Large intestine (tissue), 3 donors: Measurements from ENCODE around the gene DNAH8. TPM values are rescaled to one million over a fixed set of nuclear protein-coding genes. Genes with fewer than 3 reads are reported as not detected.
A peak's percentile ranks its signal among the peaks of the same experiment; 100 is the strongest.
"Not testable (repeated sequence)": the region's sequence is repeated elsewhere in the genome, so short reads cannot be mapped to it uniquely, and the experiment has no call there.

Experiments used
- DNase-seq, 2 donors: peaks; one replicate each; pipeline versions ENCODE4 v3.0.0 to v3.0.0-alpha.2; 2013
- H3K27ac ChIP-seq: one replicate; pipeline ENCODE4 v1.5.1; 2013; ENCODE audit warnings: low read length
- H3K27me3 ChIP-seq: 2 replicates; pipeline ENCODE4 v1.6.1; 2013; ENCODE audit warnings: low read length; ENCODE audit not compliant: control insufficient read depth, insufficient read depth
- H3K36me3 ChIP-seq: 2 replicates; pipeline ENCODE4 v1.6.1; 2013; ENCODE audit warnings: low read length; ENCODE audit not compliant: control insufficient read depth, insufficient read depth
- H3K4me1 ChIP-seq: one replicate; pipeline ENCODE4 v1.6.1; 2013; ENCODE audit warnings: low read length; ENCODE audit not compliant: control insufficient read depth, insufficient read depth
- H3K4me3 ChIP-seq: one replicate; pipeline ENCODE4 v1.5.1; 2013; ENCODE audit warnings: low read length
- H3K9me3 ChIP-seq: one replicate; pipeline ENCODE4 v1.6.1; 2013; ENCODE audit warnings: mild to moderate bottlenecking, low read depth, low read length, moderate library complexity; ENCODE audit not compliant: control insufficient read depth
- WGBS: methylation state at CpG from one replicate; pipeline ENCODE4 v1.1.5; 2013; ENCODE audit warnings: low lambda C conversion rate; ENCODE audit not compliant: insufficient coverage; 5-methylcytosine and 5-hydroxymethylcytosine counted together
- polyA plus RNA-seq: library from polyadenylated mRNA; unstranded; fragments of 120-200 nt; gene quantifications from one replicate; pipeline ENCODE4 v1.2.1, GENCODE V29; 2013

Gene DNAH8
- polyA plus RNA-seq, 1 donor, result 0.01 TPM

GRCh38 chr6:38684904-38685303 lies 30.2 kb upstream of the DNAH8 start:
- DNase-seq, result no peak
- Histone ChIP-seq H3K9me3 (no peaks in the 10 kb centered on the region), H3K27me3 (no peaks in the 10 kb centered on the region), H3K27ac (no peak overlapping the region), H3K4me3 (no peak overlapping the region), H3K36me3 (peaks cover 10% of the 10 kb centered on the region), H3K4me1 (no peaks in the 10 kb centered on the region)
- 93% methylated on average over 3 of the region's 3 CpGs for WGBS

GRCh38 chr6:38686270-38687042 lies 28.7 kb upstream of the DNAH8 start:
- H3K4me3 ChIP-seq, result no peak overlapping the region
- WGBS, result 94% methylated on average over 2 of the region's 4 CpGs
- no peaks in the 10 kb centered on the region for H3K27me3 ChIP-seq
- H3K36me3 ChIP-seq, result peaks cover 10% of the 10 kb centered on the region
- H3K27ac ChIP-seq, result no peak overlapping the region
- H3K4me1 ChIP-seq, result no peaks in the 10 kb centered on the region
- no peak for DNase-seq
- no peaks in the 10 kb centered on the region for H3K9me3 ChIP-seq

GRCh38 chr6:38687043-38687353 lies 28.1 kb upstream of the DNAH8 start:
- WGBS, result no CpG with 5 or more reads among the region's 2 CpGs
- Histone ChIP-seq H3K27me3 (no peaks in the 10 kb centered on the region), H3K4me1 (no peaks in the 10 kb centered on the region), H3K9me3 (no peaks in the 10 kb centered on the region), H3K36me3 (peaks cover 7% of the 10 kb centered on the region), H3K4me3 (no peak overlapping the region), H3K27ac (no peak overlapping the region)
- DNase-seq, result no peak

GRCh38 chr6:38687549-38687948 lies 27.6 kb upstream of the DNAH8 start:
- H3K4me3 ChIP-seq, result no peak overlapping the region
- peaks cover 7% of the 10 kb centered on the region for H3K36me3 ChIP-seq
- no peaks in the 10 kb centered on the region for H3K27me3 ChIP-seq
- no peak overlapping the region for H3K27ac ChIP-seq
- no peaks in the 10 kb centered on the region for H3K4me1 ChIP-seq
- no peaks in the 10 kb centered on the region for H3K9me3 ChIP-seq
- DNase-seq, result no peak
- no CpG with 5 or more reads among the region's 1 CpG for WGBS

GRCh38 chr6:38688579-38689087 lies 26.5 kb upstream of the DNAH8 start:
- no peaks in the 10 kb centered on the region for H3K27me3 ChIP-seq
- no peaks in the 10 kb centered on the region for H3K4me1 ChIP-seq
- whole genome bisulfite sequencing, result no CpG with 5 or more reads among the region's 6 CpGs
- H3K36me3 ChIP-seq, result peaks cover 4% of the 10 kb centered on the region
- no peak overlapping the region for H3K27ac ChIP-seq
- DNase-seq, result no peak
- no peaks in the 10 kb centered on the region for H3K9me3 ChIP-seq
- no peak overlapping the region for H3K4me3 ChIP-seq

GRCh38 chr6:38695227-38695900 lies 19.7 kb upstream of the DNAH8 start:
- WGBS, result no CpG with 5 or more reads among the region's 2 CpGs
- Histone ChIP-seq H3K4me1 (no peaks in the 10 kb centered on the region), H3K27me3 (no peaks in the 10 kb centered on the region), H3K4me3 (no peak overlapping the region), H3K36me3 (no peaks in the 10 kb centered on the region), H3K27ac (no peak overlapping the region), H3K9me3 (peaks cover 5% of the 10 kb centered on the region)
- no peak for DNase-seq

- WGBS, result no CpG with 5 or more reads among the region's 1 CpG
- peaks cover 10% of the 10 kb centered on the region for H3K9me3 ChIP-seq
- no peaks in the 10 kb centered on the region for H3K27me3 ChIP-seq
- no peak for DNase-seq
- H3K4me1 ChIP-seq, result no peaks in the 10 kb centered on the region
- H3K27ac ChIP-seq, result no peak overlapping the region
- H3K36me3 ChIP-seq, result no peaks in the 10 kb centered on the region
- H3K4me3 ChIP-seq, result no peak overlapping the region
Observed at GRCh38 chr6:38695933-38696332, 19.2 kb upstream of the DNAH8 start.

- Histone ChIP-seq H3K4me3 (no peak overlapping the region), H3K36me3 (no peaks in the 10 kb centered on the region), H3K4me1 (no peaks in the 10 kb centered on the region), H3K27me3 (no peaks in the 10 kb centered on the region), H3K9me3 (peaks cover 11% of the 10 kb centered on the region), H3K27ac (no peak overlapping the region)
- peak in 1 of 2 donors; percentile 27 for DNase-seq
Observed at GRCh38 chr6:38696345-38696744, 18.8 kb upstream of the DNAH8 start.

GRCh38 chr6:38697846-38698245 lies 17.3 kb upstream of the DNAH8 start:
- WGBS, result 80% methylated on average over 2 of the region's 3 CpGs
- Histone ChIP-seq H3K27ac (no peak overlapping the region), H3K9me3 (peaks cover 11% of the 10 kb centered on the region), H3K4me1 (no peaks in the 10 kb centered on the region), H3K4me3 (no peak overlapping the region), H3K27me3 (no peaks in the 10 kb centered on the region), H3K36me3 (no peaks in the 10 kb centered on the region)
- DNase-seq, result no peak

GRCh38 chr6:38699702-38700101 lies 15.4 kb upstream of the DNAH8 start:
- WGBS, result no CpG with 5 or more reads among the region's 3 CpGs
- not testable (repeated sequence) for H3K4me3 ChIP-seq, DNase-seq, H3K27me3 ChIP-seq, H3K4me1 ChIP-seq, H3K27ac ChIP-seq, H3K36me3 ChIP-seq
- H3K9me3 ChIP-seq, result peaks cover 11% of the 10 kb centered on the region

- Histone ChIP-seq H3K27ac (no peak overlapping the region), H3K36me3 (no peaks in the 10 kb centered on the region), H3K9me3 (peaks cover 11% of the 10 kb centered on the region), H3K4me1 (no peaks in the 10 kb centered on the region), H3K4me3 (no peak overlapping the region), H3K27me3 (no peaks in the 10 kb centered on the region)
- WGBS, result 80% methylated on average over 1 of the region's 3 CpGs
- no peak for DNase-seq
Observed at GRCh38 chr6:38701551-38701950, 13.6 kb upstream of the DNAH8 start.
